HEK293 (cell line): Measurements from ENCODE around the gene CACNG4.

Source experiments
- CTCF ChIA-PET: fragments of 350-600 bp; formaldehyde crosslinking; extraction: SDS; loops from one replicate; lab custom pipeline; 2021; ENCODE audit warnings: antibody characterized with exemption; lab: Yijun Ruan, JAX
- POLR2A ChIA-PET: fragments of 300-600 bp; formaldehyde crosslinking; extraction: SDS; loops from one replicate; lab custom pipeline; 2020; ENCODE audit warnings: antibody characterized with exemption, inconsistent platforms; lab: Yijun Ruan, JAX
- H3K27ac ChIP-seq: fragments of 200-500 bp; sonication (Bioruptor generic); 2 replicates; pipeline ENCODE4 v1.5.1; 2014; ENCODE audit warnings: low read depth, low read length, control low read depth, inconsistent platforms; ENCODE audit errors: extremely low read depth
- H3K36me3 ChIP-seq, 2 experiments: fragments of 200-500 bp in 1 of 2; sonication (Bioruptor generic) in 1 of 2; 1 replicate in 1 of 2; 2 replicates in 1 of 2; pipeline ENCODE4 v1.5.1; 2014 to 2017; ENCODE audit warnings: inconsistent platforms in 2 of 2, low read length in 2 of 2; ENCODE audit not compliant: control insufficient read depth in 2 of 2, insufficient read depth in 1 of 2
- H3K4me1 ChIP-seq: fragments of 200-500 bp; sonication (Bioruptor generic); 2 replicates; pipeline ENCODE4 v1.5.1; 2014; ENCODE audit warnings: mild to moderate bottlenecking, low read length, inconsistent platforms; ENCODE audit not compliant: control insufficient read depth, insufficient read depth
- H3K4me3 ChIP-seq: 2 replicates; pipeline ENCODE4 v1.5.1; 2011; ENCODE audit warnings: low read depth, mild to moderate bottlenecking, control low read depth, low read length, moderate library complexity
- H3K9me3 ChIP-seq: fragments of 200-500 bp; sonication (Bioruptor generic); 2 replicates; pipeline ENCODE4 v1.5.1; 2014; ENCODE audit warnings: low read depth, low read length, inconsistent platforms; ENCODE audit not compliant: control insufficient read depth, insufficient read depth
- BCL11A ChIP-seq: fragments of 450-650 bp; formaldehyde crosslinking; IDR thresholded peaks from 2 replicates; pipeline ENCODE4 v1.5.1; 2016; ENCODE audit warnings: low read depth, missing biosample characterization, missing genetic modification characterization
- GFI1B ChIP-seq: fragments of 450-650 bp; formaldehyde crosslinking; IDR thresholded peaks from 2 replicates; pipeline ENCODE4 v1.5.1; 2016; ENCODE audit warnings: missing biosample characterization, missing genetic modification characterization
- SCRT2 ChIP-seq: fragments of 450-650 bp; formaldehyde crosslinking; IDR thresholded peaks from 2 replicates; pipeline ENCODE4 v1.5.1; 2016; ENCODE audit warnings: missing biosample characterization, missing genetic modification characterization
- ZBTB20 ChIP-seq: fragments of 450-650 bp; formaldehyde crosslinking; IDR thresholded peaks from 2 replicates; pipeline ENCODE4 v1.5.1; 2016; ENCODE audit warnings: missing biosample characterization, missing genetic modification characterization
- ZBTB21 ChIP-seq: fragments of 450-650 bp; formaldehyde crosslinking; IDR thresholded peaks from 2 replicates; pipeline ENCODE4 v1.5.1; 2017; ENCODE audit warnings: missing biosample characterization, missing genetic modification characterization
- ZNF169 ChIP-seq: fragments of 450-650 bp; formaldehyde crosslinking; IDR thresholded peaks from 2 replicates; pipeline ENCODE4 v1.5.1; 2016; ENCODE audit warnings: missing biosample characterization, missing genetic modification characterization
- ZNF19 ChIP-seq: fragments of 450-650 bp; formaldehyde crosslinking; IDR thresholded peaks from 2 replicates; pipeline ENCODE4; 2016; ENCODE audit warnings: missing biosample characterization, missing genetic modification characterization, low read depth
- ZNF37A ChIP-seq: fragments of 450-650 bp; IDR thresholded peaks from 2 replicates; pipeline ENCODE4 v1.5.1; 2018; ENCODE audit warnings: missing biosample characterization, missing genetic modification characterization
- ZNF423 ChIP-seq: fragments of 450-650 bp; formaldehyde crosslinking; IDR thresholded peaks from 2 replicates; pipeline ENCODE4 v1.5.1; 2016; ENCODE audit warnings: missing biosample characterization, missing genetic modification characterization
- ZNF433 ChIP-seq: fragments of 450-650 bp; formaldehyde crosslinking; IDR thresholded peaks from 2 replicates; pipeline ENCODE4 v1.5.1; 2016; ENCODE audit warnings: missing biosample characterization, missing genetic modification characterization, low read depth
- ZNF48 ChIP-seq: fragments of 450-650 bp; formaldehyde crosslinking; IDR thresholded peaks from 2 replicates; pipeline ENCODE4 v1.5.1; 2016; ENCODE audit warnings: missing biosample characterization, missing genetic modification characterization
- ZNF555 ChIP-seq: fragments of 450-650 bp; formaldehyde crosslinking; conservative IDR thresholded peaks from 2 replicates; pipeline ENCODE4 v1.5.1; 2017; ENCODE audit warnings: missing biosample characterization, mild to moderate bottlenecking, missing genetic modification characterization, inconsistent platforms
- ZNF776 ChIP-seq: fragments of 450-650 bp; formaldehyde crosslinking; IDR thresholded peaks from 2 replicates; pipeline ENCODE4 v1.5.0; 2017; ENCODE audit warnings: missing biosample characterization, missing genetic modification characterization, borderline replicate concordance
- ZNF777 ChIP-seq: fragments of 450-650 bp; formaldehyde crosslinking; IDR thresholded peaks from 2 replicates; pipeline ENCODE4 v1.5.1; 2017; ENCODE audit warnings: missing biosample characterization, missing genetic modification characterization, borderline replicate concordance
- ZSCAN30 ChIP-seq: fragments of 450-650 bp; IDR thresholded peaks from 2 replicates; pipeline ENCODE4 v1.5.1; 2018; ENCODE audit warnings: missing biosample characterization, mild to moderate bottlenecking, missing genetic modification characterization, moderate library complexity
- TF ChIP-seq, protein P1 (sequence below): fragments of 450-650 bp; formaldehyde crosslinking; IDR thresholded peaks from 2 replicates; pipeline ENCODE4 v1.5.1; 2016; ENCODE audit warnings: missing biosample characterization, missing genetic modification characterization
- TF ChIP-seq, protein P2 (sequence below): fragments of 450-650 bp; formaldehyde crosslinking; IDR thresholded peaks from 2 replicates; pipeline ENCODE4 v1.5.1; 2016; ENCODE audit warnings: missing biosample characterization, missing genetic modification characterization
- TF ChIP-seq, protein P3 (sequence below): fragments of 450-650 bp; formaldehyde crosslinking; IDR thresholded peaks from 2 replicates; pipeline ENCODE4 v1.5.1; 2017; ENCODE audit warnings: missing biosample characterization, missing genetic modification characterization
- TF ChIP-seq, protein P4 (sequence below): fragments of 450-650 bp; formaldehyde crosslinking; IDR thresholded peaks from 2 replicates; pipeline ENCODE4 v1.5.1; 2016; ENCODE audit warnings: missing biosample characterization, missing genetic modification characterization
- TF ChIP-seq, protein P5 (sequence below): fragments of 450-650 bp; formaldehyde crosslinking; optimal IDR thresholded peaks from 2 replicates; pipeline ENCODE3; 2016; ENCODE audit warnings: missing biosample characterization, mild to moderate bottlenecking, missing genetic modification characterization

The CACNG4 gene

DNA sequence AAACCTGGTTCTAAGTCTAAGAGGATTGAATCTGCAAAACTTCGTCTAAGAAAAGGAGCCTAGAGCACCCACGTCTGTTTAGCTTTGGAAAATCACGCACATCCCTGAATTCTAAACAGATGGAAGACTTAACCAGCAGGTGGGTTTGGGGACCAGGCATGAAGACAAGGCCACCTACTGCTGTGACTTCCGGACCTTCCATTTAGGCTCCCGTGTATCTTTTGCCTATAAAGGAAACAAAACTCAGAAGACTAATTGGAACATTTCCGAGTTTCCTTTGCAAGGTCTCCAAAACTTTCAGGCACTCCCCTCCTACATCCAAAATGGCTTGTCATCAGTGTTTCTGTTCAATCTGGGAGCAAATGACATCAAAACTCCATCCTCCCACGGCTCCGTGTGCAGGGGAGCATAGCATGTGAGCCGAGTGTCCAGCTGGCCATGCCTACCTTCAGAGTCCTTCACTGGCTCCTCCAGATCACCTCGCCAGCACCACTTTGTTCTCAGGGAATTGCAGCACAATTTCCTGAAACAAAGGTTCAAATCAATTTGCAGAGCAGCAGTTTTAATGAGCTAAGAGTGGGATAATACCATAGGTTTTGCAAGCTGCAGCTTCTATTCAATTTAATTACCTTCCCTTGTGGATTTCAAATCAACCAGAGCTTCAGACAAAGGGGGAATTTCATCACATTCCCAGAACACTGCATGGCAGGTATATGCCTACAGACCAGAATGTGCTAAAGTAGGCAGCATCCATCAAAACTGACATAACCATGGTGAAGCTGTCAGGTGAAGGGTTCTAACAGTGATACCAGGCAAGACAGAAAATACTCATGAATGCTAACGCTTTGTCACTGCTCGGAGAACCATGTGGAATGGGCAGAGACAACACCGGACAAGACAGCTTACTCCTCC is 103.3 kb downstream of the CACNG4 start:
- Histone ChIP-seq H3K9me3 (no peaks in the 10 kb centered on the region), H3K36me3 (peaks cover 0 to 9% of the 10 kb centered on the region in 2 experiments; a peak in 1 of 3 replicates), H3K4me3 (no peak overlapping the region), H3K4me1 (no peaks in the 10 kb centered on the region), H3K27ac (no peak overlapping the region)
- ChIA-PET POLR2A (no interaction called here), CTCF (interaction anchor here (0.5 to 1.9 kb wide), 3 partner anchors 8 to 706 kb away, joined by 3 to 9 read pairs (median 6); no protein-coding TSS in a partner anchor)
- TF ChIP-seq ZSCAN30 (tag by site-specific recombination) (no peak), ZNF433 (tag by site-specific recombination) (no peak), SCRT2 (tag by site-specific recombination) (no peak), ZNF777 (tag by site-specific recombination) (no peak), ZNF37A (tag by site-specific recombination) (no peak), ZBTB20 (tag by site-specific recombination) (no peak)
- TF ChIP-seq, protein P1, sequence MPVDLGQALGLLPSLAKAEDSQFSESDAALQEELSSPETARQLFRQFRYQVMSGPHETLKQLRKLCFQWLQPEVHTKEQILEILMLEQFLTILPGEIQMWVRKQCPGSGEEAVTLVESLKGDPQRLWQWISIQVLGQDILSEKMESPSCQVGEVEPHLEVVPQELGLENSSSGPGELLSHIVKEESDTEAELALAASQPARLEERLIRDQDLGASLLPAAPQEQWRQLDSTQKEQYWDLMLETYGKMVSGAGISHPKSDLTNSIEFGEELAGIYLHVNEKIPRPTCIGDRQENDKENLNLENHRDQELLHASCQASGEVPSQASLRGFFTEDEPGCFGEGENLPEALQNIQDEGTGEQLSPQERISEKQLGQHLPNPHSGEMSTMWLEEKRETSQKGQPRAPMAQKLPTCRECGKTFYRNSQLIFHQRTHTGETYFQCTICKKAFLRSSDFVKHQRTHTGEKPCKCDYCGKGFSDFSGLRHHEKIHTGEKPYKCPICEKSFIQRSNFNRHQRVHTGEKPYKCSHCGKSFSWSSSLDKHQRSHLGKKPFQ (tag by site-specific recombination) = no peak

DNA sequence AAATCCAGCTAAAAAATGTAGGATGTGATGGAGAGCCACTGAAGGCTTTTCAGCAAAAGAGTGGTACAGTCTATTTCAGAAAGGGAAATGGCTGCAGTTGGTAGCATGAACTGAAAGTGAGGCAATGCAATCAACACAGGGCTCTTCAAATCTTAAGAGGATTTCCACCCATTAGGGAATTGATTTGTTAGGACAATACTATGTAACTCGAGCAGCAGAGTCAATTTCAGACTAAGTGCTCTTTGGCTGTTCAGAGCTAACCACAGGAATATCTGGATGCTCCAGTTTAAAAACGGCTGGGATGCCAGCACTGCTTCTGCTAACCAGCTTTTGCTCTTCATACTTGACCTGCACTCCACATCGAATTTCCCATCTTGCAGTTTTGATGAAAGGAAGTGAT is 104.5 kb downstream of the CACNG4 start:
- no peak overlapping the region for H3K27ac ChIP-seq
- ChIA-PET POLR2A (no interaction called here), CTCF (interaction anchor here (0.8 to 1.0 kb wide), 2 partner anchors 12 to 46 kb away, joined by 3 read pairs; no protein-coding TSS in a partner anchor)
- no peaks in the 10 kb centered on the region for H3K4me1 ChIP-seq
- H3K9me3 ChIP-seq = no peaks in the 10 kb centered on the region
- no peak overlapping the region for H3K4me3 ChIP-seq
- TF ChIP-seq, protein P2, sequence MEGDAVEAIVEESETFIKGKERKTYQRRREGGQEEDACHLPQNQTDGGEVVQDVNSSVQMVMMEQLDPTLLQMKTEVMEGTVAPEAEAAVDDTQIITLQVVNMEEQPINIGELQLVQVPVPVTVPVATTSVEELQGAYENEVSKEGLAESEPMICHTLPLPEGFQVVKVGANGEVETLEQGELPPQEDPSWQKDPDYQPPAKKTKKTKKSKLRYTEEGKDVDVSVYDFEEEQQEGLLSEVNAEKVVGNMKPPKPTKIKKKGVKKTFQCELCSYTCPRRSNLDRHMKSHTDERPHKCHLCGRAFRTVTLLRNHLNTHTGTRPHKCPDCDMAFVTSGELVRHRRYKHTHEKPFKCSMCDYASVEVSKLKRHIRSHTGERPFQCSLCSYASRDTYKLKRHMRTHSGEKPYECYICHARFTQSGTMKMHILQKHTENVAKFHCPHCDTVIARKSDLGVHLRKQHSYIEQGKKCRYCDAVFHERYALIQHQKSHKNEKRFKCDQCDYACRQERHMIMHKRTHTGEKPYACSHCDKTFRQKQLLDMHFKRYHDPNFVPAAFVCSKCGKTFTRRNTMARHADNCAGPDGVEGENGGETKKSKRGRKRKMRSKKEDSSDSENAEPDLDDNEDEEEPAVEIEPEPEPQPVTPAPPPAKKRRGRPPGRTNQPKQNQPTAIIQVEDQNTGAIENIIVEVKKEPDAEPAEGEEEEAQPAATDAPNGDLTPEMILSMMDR (tag by site-specific recombination) = no peak
- TF ChIP-seq ZNF555 (tag by site-specific recombination) = no peak
- 0 out of 2 replicates have a peak, but pooled peaks have one; percentile 73 for TF ChIP-seq GFI1B (tag by site-specific recombination)
- H3K36me3 ChIP-seq = peaks cover 0 to 14% of the 10 kb centered on the region in 2 experiments; a peak in 2 of 3 replicates

DNA sequence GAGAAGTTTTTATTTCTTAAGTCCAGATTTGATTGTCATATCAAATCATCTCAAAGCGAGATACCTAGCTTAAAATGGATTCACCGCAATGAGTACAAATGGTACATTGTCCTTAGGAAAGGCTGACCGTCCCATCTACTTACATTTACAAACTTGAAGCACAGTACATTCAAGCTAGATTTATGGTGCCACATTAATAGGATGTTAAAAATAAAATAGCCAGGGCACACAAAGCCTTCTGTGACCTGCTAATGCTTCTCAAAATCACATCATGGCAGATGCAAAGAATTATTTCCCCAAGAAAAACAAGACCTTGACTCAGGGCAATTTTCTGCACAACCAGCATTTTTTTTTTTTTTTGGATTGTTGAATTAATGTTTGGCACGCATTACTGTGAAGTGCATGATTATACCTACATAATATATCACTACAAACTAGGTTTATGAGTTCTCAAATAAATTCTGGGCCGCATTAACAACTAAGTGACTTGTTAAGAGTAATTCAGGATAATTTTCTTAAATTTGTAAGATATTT is 105.2 kb downstream of the CACNG4 start:
- Histone ChIP-seq H3K27ac (no peak overlapping the region), H3K4me3 (no peak overlapping the region), H3K9me3 (no peaks in the 10 kb centered on the region), H3K36me3 (peaks cover 0 to 14% of the 10 kb centered on the region in 2 experiments; a peak in 2 of 3 replicates), H3K4me1 (no peaks in the 10 kb centered on the region)
- ChIA-PET POLR2A (no interaction called here), CTCF (interaction anchor here (0.6 kb wide), 1 partner anchor 80 kb away, joined by 3 read pairs; no protein-coding TSS in a partner anchor)
- TF ChIP-seq, protein P3, sequence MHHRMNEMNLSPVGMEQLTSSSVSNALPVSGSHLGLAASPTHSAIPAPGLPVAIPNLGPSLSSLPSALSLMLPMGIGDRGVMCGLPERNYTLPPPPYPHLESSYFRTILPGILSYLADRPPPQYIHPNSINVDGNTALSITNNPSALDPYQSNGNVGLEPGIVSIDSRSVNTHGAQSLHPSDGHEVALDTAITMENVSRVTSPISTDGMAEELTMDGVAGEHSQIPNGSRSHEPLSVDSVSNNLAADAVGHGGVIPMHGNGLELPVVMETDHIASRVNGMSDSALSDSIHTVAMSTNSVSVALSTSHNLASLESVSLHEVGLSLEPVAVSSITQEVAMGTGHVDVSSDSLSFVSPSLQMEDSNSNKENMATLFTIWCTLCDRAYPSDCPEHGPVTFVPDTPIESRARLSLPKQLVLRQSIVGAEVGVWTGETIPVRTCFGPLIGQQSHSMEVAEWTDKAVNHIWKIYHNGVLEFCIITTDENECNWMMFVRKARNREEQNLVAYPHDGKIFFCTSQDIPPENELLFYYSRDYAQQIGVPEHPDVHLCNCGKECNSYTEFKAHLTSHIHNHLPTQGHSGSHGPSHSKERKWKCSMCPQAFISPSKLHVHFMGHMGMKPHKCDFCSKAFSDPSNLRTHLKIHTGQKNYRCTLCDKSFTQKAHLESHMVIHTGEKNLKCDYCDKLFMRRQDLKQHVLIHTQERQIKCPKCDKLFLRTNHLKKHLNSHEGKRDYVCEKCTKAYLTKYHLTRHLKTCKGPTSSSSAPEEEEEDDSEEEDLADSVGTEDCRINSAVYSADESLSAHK (tag by site-specific recombination) = no peak
- TF ChIP-seq, protein P4, sequence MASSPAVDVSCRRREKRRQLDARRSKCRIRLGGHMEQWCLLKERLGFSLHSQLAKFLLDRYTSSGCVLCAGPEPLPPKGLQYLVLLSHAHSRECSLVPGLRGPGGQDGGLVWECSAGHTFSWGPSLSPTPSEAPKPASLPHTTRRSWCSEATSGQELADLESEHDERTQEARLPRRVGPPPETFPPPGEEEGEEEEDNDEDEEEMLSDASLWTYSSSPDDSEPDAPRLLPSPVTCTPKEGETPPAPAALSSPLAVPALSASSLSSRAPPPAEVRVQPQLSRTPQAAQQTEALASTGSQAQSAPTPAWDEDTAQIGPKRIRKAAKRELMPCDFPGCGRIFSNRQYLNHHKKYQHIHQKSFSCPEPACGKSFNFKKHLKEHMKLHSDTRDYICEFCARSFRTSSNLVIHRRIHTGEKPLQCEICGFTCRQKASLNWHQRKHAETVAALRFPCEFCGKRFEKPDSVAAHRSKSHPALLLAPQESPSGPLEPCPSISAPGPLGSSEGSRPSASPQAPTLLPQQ = no peak
- TF ChIP-seq BCL11A (tag by site-specific recombination) (no peak), ZNF423 (tag by site-specific recombination) (no peak), ZNF169 (tag by site-specific recombination) (no peak), ZNF776 (tag by site-specific recombination) (no peak), ZNF48 (no peak), ZNF19 (no peak), ZBTB21 (tag by site-specific recombination) (no peak)
- TF ChIP-seq, protein P5, sequence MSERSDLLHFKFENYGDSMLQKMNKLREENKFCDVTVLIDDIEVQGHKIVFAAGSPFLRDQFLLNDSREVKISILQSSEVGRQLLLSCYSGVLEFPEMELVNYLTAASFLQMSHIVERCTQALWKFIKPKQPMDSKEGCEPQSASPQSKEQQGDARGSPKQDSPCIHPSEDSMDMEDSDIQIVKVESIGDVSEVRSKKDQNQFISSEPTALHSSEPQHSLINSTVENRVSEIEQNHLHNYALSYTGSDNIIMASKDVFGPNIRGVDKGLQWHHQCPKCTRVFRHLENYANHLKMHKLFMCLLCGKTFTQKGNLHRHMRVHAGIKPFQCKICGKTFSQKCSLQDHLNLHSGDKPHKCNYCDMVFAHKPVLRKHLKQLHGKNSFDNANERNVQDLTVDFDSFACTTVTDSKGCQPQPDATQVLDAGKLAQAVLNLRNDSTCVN (tag by site-specific recombination) = no peak
